DND-41 (cell line): ENCODE results near the gene ZNF316.

ENCODE experiments used
- EZH2 ChIP-seq: IDR thresholded peaks from 3 replicates; pipeline ENCODE4 v1.6.1; 2012; ENCODE audit warnings: borderline replicate concordance, low read depth, mild to moderate bottlenecking, moderate library complexity, low read length, inconsistent platforms; ENCODE audit not compliant: severe bottlenecking
- TF ChIP-seq, protein P1 (sequence below): IDR thresholded peaks from 2 replicates; pipeline ENCODE4 v1.5.1; 2012; ENCODE audit warnings: borderline replicate concordance, low read length, moderate library complexity, mild to moderate bottlenecking; ENCODE audit not compliant: poor library complexity, severe bottlenecking; ENCODE audit errors: extremely low read depth

- TF ChIP-seq, protein P1, sequence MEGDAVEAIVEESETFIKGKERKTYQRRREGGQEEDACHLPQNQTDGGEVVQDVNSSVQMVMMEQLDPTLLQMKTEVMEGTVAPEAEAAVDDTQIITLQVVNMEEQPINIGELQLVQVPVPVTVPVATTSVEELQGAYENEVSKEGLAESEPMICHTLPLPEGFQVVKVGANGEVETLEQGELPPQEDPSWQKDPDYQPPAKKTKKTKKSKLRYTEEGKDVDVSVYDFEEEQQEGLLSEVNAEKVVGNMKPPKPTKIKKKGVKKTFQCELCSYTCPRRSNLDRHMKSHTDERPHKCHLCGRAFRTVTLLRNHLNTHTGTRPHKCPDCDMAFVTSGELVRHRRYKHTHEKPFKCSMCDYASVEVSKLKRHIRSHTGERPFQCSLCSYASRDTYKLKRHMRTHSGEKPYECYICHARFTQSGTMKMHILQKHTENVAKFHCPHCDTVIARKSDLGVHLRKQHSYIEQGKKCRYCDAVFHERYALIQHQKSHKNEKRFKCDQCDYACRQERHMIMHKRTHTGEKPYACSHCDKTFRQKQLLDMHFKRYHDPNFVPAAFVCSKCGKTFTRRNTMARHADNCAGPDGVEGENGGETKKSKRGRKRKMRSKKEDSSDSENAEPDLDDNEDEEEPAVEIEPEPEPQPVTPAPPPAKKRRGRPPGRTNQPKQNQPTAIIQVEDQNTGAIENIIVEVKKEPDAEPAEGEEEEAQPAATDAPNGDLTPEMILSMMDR, result no peak
- TF ChIP-seq EZH2, result no peak
These were observed 20.1 kb upstream of the ZNF316 start for GRCh38 chr7:6616854-6617643.
